K562 (cell line): ENCODE data around the gene ACAP2. TPM values are rescaled to one million over a fixed set of nuclear protein-coding genes. Genes with fewer than 3 reads are reported as not detected.

Source experiments
- ATAC-seq: fragments of 200-7000 bp; cut with Tn5 transposase; 3 replicates; pipeline ENCODE4 v1.9.1; 2020; ENCODE audit warnings: moderate library complexity
- BruUV-seq: library from RNA; stranded (reverse); fragments of 400-500 nt; replicated peaks from 2 replicates; lab custom pipeline; 2021; lab: Mats Ljungman, UMichigan
- CTCF ChIA-PET: fragments of 300-600 bp; formaldehyde crosslinking; extraction: SDS; loops from one replicate; lab custom pipeline; 2021; ENCODE audit warnings: low intra/inter-chr PET ratio; lab: Yijun Ruan, JAX
- POLR2A ChIA-PET: fragments of 300-600, 350-650 bp; sonication (Branson Sonifier 250); formaldehyde crosslinking; extraction: SDS; loops from one replicate; lab custom pipeline; 2021; ENCODE audit warnings: antibody characterized with exemption, inconsistent platforms; lab: Yijun Ruan, JAX
- DNase-seq, 4 experiments: peaks; one replicate each; pipeline versions ENCODE4 v3.0.0 to v3.0.0-alpha.2; 2011 to 2018; ENCODE audit warnings: low spot score in 3 of 4, mixed read lengths in 3 of 4; ENCODE audit errors: extremely low read depth in 1 of 4
- FAIRE-seq: peaks from 2 replicates; lab custom pipeline; 2011; peaks lifted over from hg19 to GRCh38; lab: Jason Lieb, UNC
- H2AFZ ChIP-seq: 2 replicates; pipeline ENCODE4 v1.6.0; 2011; ENCODE audit warnings: low read depth, low read length, control low read depth, inconsistent platforms
- H3K27ac ChIP-seq: fragments of 200-600 bp; 3 replicates; pipeline ENCODE4 v1.8.0; 2011; ENCODE audit warnings: low read depth, mild to moderate bottlenecking, control low read depth, inconsistent platforms, low read length, moderate library complexity, mixed read lengths; ENCODE audit errors: extremely low read depth
- H3K27me3 ChIP-seq, 2 experiments: fragments of 300-600 bp in 1 of 2; 2 replicates in 1 of 2; 3 replicates in 1 of 2; pipeline versions ENCODE4 v1.6.0 to v1.8.0; 2011; ENCODE audit warnings: inconsistent platforms in 2 of 2, low read length in 2 of 2, mild to moderate bottlenecking in 1 of 2, mixed read lengths in 1 of 2, moderate library complexity in 1 of 2; ENCODE audit not compliant: control insufficient read depth in 2 of 2, insufficient read depth in 2 of 2
- H3K36me3 ChIP-seq: fragments of 300-600 bp; 3 replicates; pipeline ENCODE4 v1.8.0; 2011; ENCODE audit warnings: mild to moderate bottlenecking, low read length, inconsistent platforms; ENCODE audit not compliant: control insufficient read depth, insufficient read depth
- H3K4me1 ChIP-seq, 2 experiments: fragments of 200-600 bp in 1 of 2; replicated peaks in 1 of 2; 2 replicates in 1 of 2; 3 replicates in 1 of 2; pipeline versions ENCODE4 v1.5.1 to v1.8.0; 2011; ENCODE audit warnings: inconsistent platforms in 2 of 2, low read length in 2 of 2, mild to moderate bottlenecking in 1 of 2, mixed read lengths in 1 of 2, moderate library complexity in 1 of 2; ENCODE audit not compliant: control insufficient read depth in 2 of 2, insufficient read depth in 2 of 2
- H3K4me2 ChIP-seq: 2 replicates; pipeline ENCODE4 v1.6.1; 2011; ENCODE audit warnings: low read length, control low read depth, inconsistent platforms, mixed read lengths; ENCODE audit not compliant: insufficient read depth
- H3K4me3 ChIP-seq: fragments of 200-600 bp; sonication (generic), shearing (Covaris generic); 2 replicates; pipeline ENCODE4 v1.5.1; 2016; ENCODE audit warnings: control low read depth, inconsistent platforms
- H3K79me2 ChIP-seq: fragments of 200-600 bp; 3 replicates; pipeline ENCODE4 v1.8.0; 2011; ENCODE audit warnings: low read length, inconsistent platforms; ENCODE audit not compliant: control insufficient read depth, insufficient read depth
- H3K9ac ChIP-seq, 2 experiments: 2 replicates each; pipeline versions ENCODE4 v1.6.0 to v1.6.1; 2011; ENCODE audit warnings: low read depth in 2 of 2, low read length in 2 of 2, control low read depth in 1 of 2, inconsistent platforms in 1 of 2, mild to moderate bottlenecking in 1 of 2, mixed read lengths in 1 of 2; ENCODE audit not compliant: insufficient read depth in 1 of 2
- H3K9me1 ChIP-seq: one replicate; pipeline ENCODE4 v1.6.0; 2011; ENCODE audit warnings: inconsistent platforms, mild to moderate bottlenecking, low read length, moderate library complexity; ENCODE audit not compliant: control insufficient read depth, insufficient read depth
- H3K9me3 ChIP-seq: replicated peaks from 2 replicates; pipeline ENCODE4 v1.5.1; 2011; ENCODE audit warnings: low read depth, low read length, inconsistent platforms; ENCODE audit not compliant: control insufficient read depth, insufficient read depth
- H4K20me1 ChIP-seq: replicated peaks from 2 replicates; pipeline ENCODE4 v1.6.1; 2011; ENCODE audit warnings: low read length, inconsistent platforms, mixed read lengths; ENCODE audit not compliant: control insufficient read depth, insufficient read depth
- CHCHD3 ChIP-seq: fragments of 250-450 bp; sonication (Bioruptor Pico); IDR thresholded peaks from 2 replicates; pipeline ENCODE4 v2.1.2; 2022; ENCODE audit warnings: mild to moderate bottlenecking
- ELK3 ChIP-seq: fragments of 450-650 bp; formaldehyde crosslinking; IDR thresholded peaks from 2 replicates; pipeline ENCODE4 v1.4.0; 2020; ENCODE audit warnings: mild to moderate bottlenecking
- ETV5 ChIP-seq: sonication (generic); formaldehyde crosslinking; IDR thresholded peaks from 2 replicates; pipeline ENCODE4 v1.4.0; 2020; ENCODE audit warnings: low read depth, mild to moderate bottlenecking, missing genetic modification reagents
- FOXM1 ChIP-seq, 2 experiments: fragments of 450-650 bp in 1 of 2; sonication (generic) in 1 of 2; formaldehyde crosslinking in 1 of 2; IDR thresholded peaks; 2 replicates each; pipeline versions ENCODE4 v1.6.1 to v1.9.0; 2017 to 2022; ENCODE audit warnings: low read depth in 2 of 2, mild to moderate bottlenecking in 2 of 2, missing genetic modification reagents in 1 of 2, moderate library complexity in 1 of 2
- NELFE ChIP-seq: IDR thresholded peaks from 2 replicates; pipeline ENCODE4 v1.6.1; 2011; ENCODE audit warnings: mild to moderate bottlenecking; ENCODE audit not compliant: insufficient read depth, insufficient read length
- NFIX ChIP-seq: fragments of 250-450 bp; sonication (Bioruptor Pico); IDR thresholded peaks from 2 replicates; pipeline ENCODE4 v1.4.0; 2020; ENCODE audit warnings: low read depth, mild to moderate bottlenecking, moderate library complexity
- PHB2 ChIP-seq: fragments of 450-650 bp; IDR thresholded peaks from 2 replicates; pipeline ENCODE4 v1.6.1; 2017; ENCODE audit warnings: low read depth
- POLR3A ChIP-seq: IDR thresholded peaks from 2 replicates; pipeline ENCODE4 v1.6.1; 2011; ENCODE audit warnings: borderline replicate concordance, mild to moderate bottlenecking, moderate library complexity; ENCODE audit not compliant: insufficient read length, insufficient read depth; ENCODE audit errors: extremely low read depth
- PREB ChIP-seq: sonication (generic); formaldehyde crosslinking; IDR thresholded peaks from 2 replicates; pipeline ENCODE4 v1.8.1; 2023; ENCODE audit warnings: mild to moderate bottlenecking, missing genetic modification reagents
- SMAD1 ChIP-seq: fragments of 150-350 bp; IDR thresholded peaks from 2 replicates; pipeline ENCODE4 v1.6.1; 2014; ENCODE audit warnings: low read length, low read depth; ENCODE audit not compliant: partially characterized antibody
- SUPT5H ChIP-seq: fragments of 450-650 bp; IDR thresholded peaks from 2 replicates; pipeline ENCODE4 v1.6.1; 2016
- THRAP3 ChIP-seq: fragments of 450-650 bp; IDR thresholded peaks from 2 replicates; pipeline ENCODE4 v1.6.1; 2016; ENCODE audit warnings: mild to moderate bottlenecking, inconsistent platforms, borderline replicate concordance
- ZBTB11 ChIP-seq, 3 experiments: fragments of 200-800 bp in 1 of 3; fragments of 250-450 bp in 1 of 3; fragments of 450-650 bp in 1 of 3; sonication (Bioruptor Pico) in 1 of 3; sonication (Bioruptor generic) in 1 of 3; formaldehyde crosslinking in 1 of 3; IDR thresholded peaks; 2 replicates each; pipeline versions ENCODE4 v1.6.1 to v1.8.0; 2016 to 2022; ENCODE audit warnings: mild to moderate bottlenecking in 2 of 3, missing genetic modification characterization in 2 of 3, missing compliant biosample characterization in 1 of 3, moderate library complexity in 1 of 3
- ZNF146 ChIP-seq: IDR thresholded peaks from one replicate; pipeline ENCODE4 v1.6.1; 2018; ENCODE audit warnings: missing compliant biosample characterization; ENCODE audit not compliant: unreplicated experiment
- ZNF583 ChIP-seq: fragments of 250-450 bp; sonication (Bioruptor Pico); IDR thresholded peaks from 2 replicates; pipeline ENCODE4 v1.4.0; 2020
- ZNF76 ChIP-seq: fragments of 250-450 bp; sonication (Bioruptor Pico); IDR thresholded peaks from 2 replicates; pipeline ENCODE4 v1.4.0; 2020; ENCODE audit warnings: mild to moderate bottlenecking, moderate library complexity, borderline replicate concordance
- WGBS: fragments of 100-300 bp; shearing (Covaris generic); methylation state at CpG from one replicate; pipeline ENCODE4 v1.1.6; 2016; ENCODE audit warnings: low coverage, mixed read lengths; ENCODE audit not compliant: insufficient coverage; ENCODE audit errors: missing lambda C conversion rate; 5-methylcytosine and 5-hydroxymethylcytosine counted together
- in situ Hi-C: fragments of 300-500 bp; cut with MboI; formaldehyde crosslinking; loops from 4 replicates; pipeline ENCODE4 v1.15.0; 2018; ENCODE audit warnings: inconsistent platforms, mixed read lengths
- intact Hi-C: fragments of 100-400 bp; cut with micrococcal nuclease; formaldehyde crosslinking; loops from 2 replicates; pipeline ENCODE4 v1.14.2; 2022
- polyA plus RNA-seq, 8 experiments: library from polyadenylated mRNA; depleted of rRNA in 4 of 8; stranded (reverse) in 5 of 8; unstranded in 3 of 8; fragments of >200 nt; fragmentation: Nextera tagmentation in 2 of 8; fragmentation: Illumina TruSeq in 1 of 8; extraction: Ambion mirVana in 2 of 8; extraction: Trizol in 1 of 8; gene quantifications; 2 replicates each; pipeline versions ENCODE4 v1.2.1 to v1.2.3, GENCODE V29; 2011 to 2014; ENCODE audit warnings: inconsistent platforms in 1 of 8, missing spikeins in 1 of 8
- total RNA-seq, 7 experiments: library from RNA; depleted of rRNA in 6 of 7; stranded (reverse); fragments of >200 nt in 6 of 7; fragmentation: Illumina TruSeq in 2 of 7; extraction: Trizol in 2 of 7; gene quantifications; 2 replicates each; pipeline versions ENCODE4 v1.2.1 to v1.2.3, GENCODE V29; 2011 to 2021; ENCODE audit warnings: low replicate concordance in 1 of 7

Gene ACAP2
- total and polyA plus RNA-seq, 9 of the 15 experiments (the other 6 are each of a cell fraction or from before 2014, with no cell fraction given): 10.6 to 52.7 (median 34.4) TPM

GRCh38 chr3:195394024-195394423, 48.8 kb downstream of the ACAP2 start (continued):
- TF ChIP-seq SUPT5H: no peak
- TF ChIP-seq, all 486 proteins: peak for 0

- H3K36me3 ChIP-seq: peaks cover 4% of the 10 kb centered on the region; the same call in 1 of the 3 replicates
- no peak overlapping the region for H3K27ac ChIP-seq
- no peaks in the 10 kb centered on the region for H3K27me3 ChIP-seq
- no peaks in the 10 kb centered on the region for H3K9me1 ChIP-seq
- ATAC-seq: no peak
- no peak overlapping the region for H3K4me2 ChIP-seq
- H3K79me2 ChIP-seq: 0 out of 3 replicates have a peak, but pooled peaks cover 3% of the 10 kb centered on the region
- no peaks in the 10 kb centered on the region for H3K9me3 ChIP-seq
- FAIRE-seq: no peak
- no TSS peak for BruUV-seq
- in situ Hi-C loops: no loop called here
- POLR2A ChIA-PET: interaction anchor here (1.2 kb wide), 1 partner anchor 9 kb away, joined by 3 read pairs; no protein-coding TSS in a partner anchor
- no peaks in the 10 kb centered on the region for H3K4me1 ChIP-seq
- CTCF ChIA-PET: no interaction called here
- H3K9ac ChIP-seq: no peak overlapping the region
- no peak for DNase-seq
- H3K4me3 ChIP-seq: no peak overlapping the region
- no peaks in the 10 kb centered on the region for H4K20me1 ChIP-seq
- intact Hi-C loops: no loop called here
- no peak overlapping the region for H2AFZ ChIP-seq
- WGBS: 57% methylated on average over 2 of the region's 2 CpGs
- no peak for TF ChIP-seq ZNF76 (CRISPR knock-in tag)
- no peak for TF ChIP-seq CHCHD3 (CRISPR knock-in tag)
- TF ChIP-seq PHB2: no peak
- no peak for TF ChIP-seq NFIX (CRISPR knock-in tag)
- no peak for TF ChIP-seq POLR3A
- no peak for TF ChIP-seq PREB
- no peak for TF ChIP-seq ELK3 (CRISPR knock-in tag)
- TF ChIP-seq NELFE: no peak
- no peak for TF ChIP-seq FOXM1 (IDR thresholded peaks at IDR 0.05; ENCODE audit: low read depth)
- TF ChIP-seq FOXM1 (CRISPR knock-in tag; IDR thresholded peaks at IDR 0.05; ENCODE audit: low read depth): no peak
- no peak for TF ChIP-seq ZBTB11 (CRISPR knock-in tag; IDR thresholded peaks at IDR 0.05)
- TF ChIP-seq THRAP3: no peak
- no peak for TF ChIP-seq ZNF583 (CRISPR knock-in tag)
- no peak for TF ChIP-seq SMAD1
- no peak for TF ChIP-seq ETV5 (CRISPR knock-in tag)
- TF ChIP-seq ZNF146 (CRISPR knock-in tag): no peak
Measured at GRCh38 chr3:195388380-195388779, 54.4 kb downstream of the ACAP2 start.
